ENCODE data around the gene MT1HL1. TPM values are rescaled to one million over a fixed set of nuclear protein-coding genes. Genes with fewer than 3 reads are reported as not detected.

Gene MT1HL1
- total and polyA plus RNA-seq, 2 of the 8 experiments (the other 6 are each of a cell fraction or from before 2014, with no cell fraction given), result not detected

GRCh38 chr1:237000191-237000590, 4.0 kb downstream of the MT1HL1 start:
- POLR2A ChIA-PET (ENCODE audit: partially characterized antibody), result no interaction called here
- no peak for FAIRE-seq
- TF ChIP-seq MAX (IDR thresholded peaks at IDR 0.05) (no peak), RFX5 (IDR thresholded peaks at IDR 0.05; ENCODE audit: borderline replicate concordance, low read depth, low read length) (no peak), JUND (IDR thresholded peaks at IDR 0.05; ENCODE audit: low read length) (no peak), EGR1 (IDR thresholded peaks at IDR 0.05; ENCODE audit: borderline replicate concordance, low read depth, low read length) (no peak), SP2 (IDR thresholded peaks at IDR 0.05; ENCODE audit: low read length) (no peak), BRCA1 (IDR thresholded peaks at IDR 0.05; ENCODE audit: low read depth, low read length) (no peak), NRF1 (IDR thresholded peaks at IDR 0.05; ENCODE audit: low read depth, low read length) (no peak), YY1 (IDR thresholded peaks at IDR 0.05; ENCODE audit: low read depth, low read length) (no peak), POLR2AphosphoS5 (IDR thresholded peaks at IDR 0.05; ENCODE audit: low read depth, low read length) (no peak), RNF2 (IDR thresholded peaks at IDR 0.05; ENCODE audit: borderline replicate concordance, low read depth, low read length, missing control alignments, poor library complexity, severe bottlenecking) (no peak), SIX5 (IDR thresholded peaks at IDR 0.05; ENCODE audit: low read depth, low read length) (no peak), ZNF274 (IDR thresholded peaks at IDR 0.05; ENCODE audit: borderline replicate concordance, extremely low read depth, low read length) (no peak), SP1 (IDR thresholded peaks at IDR 0.05; ENCODE audit: low read depth, low read length) (no peak), ASH2L (IDR thresholded peaks at IDR 0.05; ENCODE audit: low read length) (no peak), EP300 (IDR thresholded peaks at IDR 0.05; ENCODE audit: borderline replicate concordance in 1 of 2, low read depth in 2 of 2, low read length in 2 of 2) (no peak), TCF12 (IDR thresholded peaks at IDR 0.05; ENCODE audit: low read depth, low read length) (no peak)

More at GRCh38 chr1:237000191-237000590, 4.0 kb downstream of the MT1HL1 start:
- Histone ChIP-seq H2BK15ac (ENCODE audit: low read length) (no peak overlapping the region), H2BK12ac (ENCODE audit: low read depth, low read length) (no peak overlapping the region), H3K4me2 (ENCODE audit: insufficient read depth in 1 of 2, low read depth in 2 of 2, low read length in 2 of 2) (no peak overlapping the region), H3K79me1 (ENCODE audit: low read depth, low read length) (no peaks in the 10 kb centered on the region), H4K5ac (ENCODE audit: insufficient read length, low read depth, low read length) (no peak overlapping the region), H2BK20ac (ENCODE audit: low read length) (no peak overlapping the region), H3K27me3 (replicated peaks in 1 of 4; ENCODE audit: control insufficient read depth in 3 of 4, extremely low read depth in 1 of 4, insufficient read depth in 3 of 4, low read length in 3 of 4) (no peaks in the 10 kb centered on the region), H2BK120ac (replicated peaks; ENCODE audit: low read depth, low read length) (no peak overlapping the region), H3K23ac (ENCODE audit: insufficient read length) (no peak overlapping the region), H3K79me2 (ENCODE audit: control insufficient read depth in 1 of 2, insufficient read depth in 2 of 2, low read length in 2 of 2) (no peaks in the 10 kb centered on the region), H3K4me1 (replicated peaks in 1 of 4; ENCODE audit: control insufficient read depth in 3 of 4, insufficient read depth in 4 of 4, low read length in 3 of 4) (peaks cover 0 to 7% (median 0%) of the 10 kb centered on the region in 4 experiments; a peak in 3 of 7 replicates), H4K8ac (ENCODE audit: extremely low read depth, insufficient read depth, low read length) (no peak overlapping the region), H3K14ac (ENCODE audit: insufficient read length) (no peak overlapping the region), H3K4me3 (ENCODE audit: extremely low read depth in 1 of 4, insufficient read depth in 2 of 4, low read depth in 3 of 4, low read length in 4 of 4) (no peak overlapping the region), H3K56ac (replicated peaks; ENCODE audit: insufficient read length, low read depth, low read length) (no peak overlapping the region), H3K23me2 (ENCODE audit: low read depth, low read length) (no peaks in the 10 kb centered on the region), H4K20me1 (replicated peaks in 1 of 2; ENCODE audit: control insufficient read depth in 1 of 2, insufficient read depth in 2 of 2, low read length in 2 of 2) (no peaks in the 10 kb centered on the region), H2BK5ac (ENCODE audit: low read depth, low read length) (no peak overlapping the region), H3K9ac (replicated peaks in 1 of 4; ENCODE audit: extremely low read depth in 1 of 4, low read depth in 3 of 4, low read length in 3 of 4) (no peak overlapping the region), H3K4ac (replicated peaks; ENCODE audit: insufficient read length, low read depth, low read length) (no peak overlapping the region), H4K91ac (replicated peaks; ENCODE audit: insufficient read length, low read length) (no peak overlapping the region), H2AK5ac (ENCODE audit: low read depth, low read length) (no peak overlapping the region), H3K36me3 (ENCODE audit: control insufficient read depth in 2 of 4, insufficient read depth in 4 of 4, low read length in 3 of 4) (no peaks in the 10 kb centered on the region), H3K9me3 (ENCODE audit: insufficient read depth in 2 of 2, low read depth in 1 of 2, low read length in 1 of 2) (no peaks in the 10 kb centered on the region), H2AFZ (ENCODE audit: low read length) (no peak overlapping the region), H3K27ac (ENCODE audit: low read depth, low read length) (no peak overlapping the region), H3K18ac (ENCODE audit: extremely low read depth, low read length) (no peak overlapping the region)
- no peak for DNase-seq (ENCODE audit: low read depth in 1 of 2, low spot score in 2 of 2)
- CTCF ChIA-PET (ENCODE audit: partially characterized antibody), result interaction anchor here (0.9 to 1.2 kb wide), 2 partner anchors 14 to 18 kb away, joined by 3 read pairs; no protein-coding TSS in a partner anchor
- 93% methylated on average over 4 of the region's 4 CpGs; no CpG with 5 or more reads in 1 of the 2 experiments for WGBS, 2 experiments (ENCODE audit: extremely low coverage in 1 of 2, insufficient coverage in 1 of 2, insufficient read length in 1 of 2, insufficient replicate concordance in 2 of 2, low coverage in 1 of 2, low lambda C conversion rate in 2 of 2, missing lambda C conversion rate in 1 of 2)
